ENCODE measurements around the gene ETFA.

Gene ETFA

DNA sequence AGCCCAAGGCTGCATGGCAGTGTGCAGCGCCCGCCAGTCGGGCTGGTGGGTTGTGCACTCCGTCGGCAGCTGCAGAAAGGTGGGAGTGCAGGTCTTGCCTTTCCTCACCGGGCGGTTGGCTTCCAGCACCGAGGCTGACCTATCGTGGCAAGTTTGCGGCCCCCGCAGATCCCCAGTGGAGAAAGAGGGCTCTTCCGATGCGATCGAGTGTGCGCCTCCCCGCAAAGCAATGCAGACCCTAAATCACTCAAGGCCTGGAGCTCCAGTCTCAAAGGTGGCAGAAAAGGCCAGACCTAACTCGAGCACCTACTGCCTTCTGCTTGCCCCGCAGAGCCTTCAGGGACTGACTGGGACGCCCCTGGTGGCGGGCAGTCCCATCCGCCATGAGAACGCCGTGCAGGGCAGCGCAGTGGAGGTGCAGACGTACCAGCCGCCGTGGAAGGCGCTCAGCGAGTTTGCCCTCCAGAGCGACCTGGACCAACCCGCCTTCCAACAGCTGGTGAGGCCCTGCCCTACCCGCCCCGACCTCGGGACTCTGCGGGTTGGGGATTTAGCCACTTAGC lies 29.6 kb upstream of the ETFA start:
- no peak for DNase-seq (ENCODE audit: low read depth in 1 of 2, low spot score in 1 of 2)

DNA sequence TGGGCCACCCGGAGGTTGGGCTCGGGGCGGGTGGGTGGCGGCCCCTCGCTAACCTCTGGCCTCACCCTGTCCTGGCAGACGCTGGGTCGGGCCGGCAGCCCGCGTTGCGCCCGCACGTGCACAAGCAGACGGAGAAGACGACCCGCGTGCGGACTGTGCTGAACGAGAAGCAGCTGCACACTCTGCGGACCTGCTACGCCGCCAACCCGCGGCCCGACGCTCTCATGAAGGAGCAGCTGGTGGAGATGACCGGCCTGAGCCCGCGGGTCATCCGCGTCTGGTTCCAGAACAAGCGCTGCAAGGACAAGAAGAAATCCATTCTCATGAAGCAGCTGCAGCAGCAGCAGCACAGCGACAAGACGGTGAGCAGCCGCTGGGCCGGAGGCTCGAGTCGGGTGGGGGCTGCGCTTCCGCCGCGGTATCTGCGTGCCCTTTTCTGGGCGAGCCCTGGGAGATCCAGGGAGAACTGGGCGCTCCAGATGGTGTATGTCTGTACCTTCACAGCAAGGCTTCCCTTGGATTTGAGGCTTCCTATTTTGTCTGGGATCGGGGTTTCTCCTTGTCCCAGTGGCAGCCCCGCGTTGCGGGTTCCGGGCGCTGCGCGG lies 29.0 kb upstream of the ETFA start:
- DNase-seq (ENCODE audit: low read depth in 1 of 2, low spot score in 1 of 2) = no peak

DNA sequence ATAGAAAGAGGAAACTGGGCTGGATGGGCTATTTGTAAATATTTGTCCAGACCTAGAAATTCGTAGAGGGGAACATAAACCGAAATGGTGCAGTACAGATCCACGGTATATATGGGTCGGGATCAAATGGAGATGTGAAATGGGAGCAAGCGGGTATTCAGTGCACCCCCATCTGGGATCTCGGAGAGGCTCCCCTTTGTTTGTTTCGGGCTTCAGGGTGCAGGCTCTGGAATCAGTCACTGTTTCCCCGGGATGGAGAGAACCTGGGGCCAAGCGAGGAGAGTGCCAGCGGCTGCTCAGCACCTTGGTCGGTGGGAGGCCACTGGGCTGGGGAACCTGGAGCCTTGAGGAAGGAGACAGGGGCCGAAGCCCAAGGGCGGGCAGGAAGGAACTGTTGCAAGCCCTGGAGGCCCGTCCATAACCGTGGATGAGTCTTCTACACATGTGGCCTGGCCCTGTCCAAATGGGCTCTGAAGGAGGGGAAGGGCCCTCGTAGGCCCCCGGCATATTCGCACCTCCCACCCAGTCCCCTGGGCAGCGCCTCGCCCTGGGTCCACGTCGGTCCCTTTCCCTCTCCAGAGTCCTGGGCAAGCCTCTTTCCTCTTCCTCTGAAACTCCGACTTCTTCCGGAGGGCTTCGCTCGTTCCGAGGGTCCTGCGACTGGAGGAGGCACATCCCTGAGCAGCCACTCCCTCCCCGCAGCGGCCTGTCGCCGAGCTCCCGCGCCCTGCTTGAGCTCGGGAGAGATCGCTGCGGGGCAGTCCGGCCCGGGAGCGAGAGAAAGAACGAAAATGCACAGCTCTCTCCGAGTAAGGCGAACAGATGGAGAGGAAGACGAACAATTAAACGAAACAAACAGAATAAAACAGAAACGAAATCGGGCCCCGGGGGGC lies 28.3 kb upstream of the ETFA start:
- DNase-seq (ENCODE audit: low read depth in 1 of 2, low spot score in 1 of 2) = no peak

- no peak for DNase-seq (ENCODE audit: low read depth in 1 of 2, low spot score in 1 of 2)
These were observed 27.4 kb upstream of the ETFA start for GRCh38 chr15:76338486-76339304.

DNA sequence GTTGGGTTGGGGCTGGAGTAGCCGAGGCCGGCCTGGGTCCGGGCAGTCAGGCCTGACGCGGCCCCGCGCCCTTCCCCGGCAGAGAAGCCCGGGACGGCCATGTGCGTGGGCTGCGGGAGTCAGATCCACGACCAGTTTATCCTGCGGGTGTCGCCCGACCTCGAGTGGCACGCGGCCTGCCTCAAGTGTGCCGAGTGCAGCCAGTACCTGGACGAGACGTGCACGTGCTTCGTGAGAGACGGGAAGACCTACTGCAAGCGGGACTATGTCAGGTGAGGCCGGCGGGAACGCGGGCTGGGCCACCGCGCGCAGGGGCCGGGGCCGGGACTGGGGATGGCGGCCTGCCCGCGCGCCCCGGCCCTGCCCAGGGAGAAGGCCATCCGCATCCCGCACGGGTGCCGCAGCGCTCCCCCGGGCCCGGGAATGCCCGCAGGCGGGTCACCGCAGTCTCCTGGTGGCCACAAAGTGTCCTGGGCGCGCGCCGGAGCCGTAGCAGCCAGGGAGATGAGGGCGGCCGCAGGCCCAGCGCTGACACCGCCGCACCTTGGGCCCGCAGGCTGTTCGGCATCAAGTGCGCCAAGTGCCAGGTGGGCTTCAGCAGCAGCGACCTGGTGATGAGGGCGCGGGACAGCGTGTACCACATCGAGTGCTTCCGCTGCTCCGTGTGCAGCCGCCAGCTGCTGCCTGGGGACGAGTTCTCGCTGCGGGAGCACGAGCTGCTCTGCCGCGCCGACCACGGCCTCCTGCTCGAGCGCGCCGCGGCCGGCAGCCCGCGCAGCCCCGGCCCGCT lies 26.6 kb upstream of the ETFA start:
- DNase-seq (ENCODE audit: low read depth in 1 of 2, low spot score in 1 of 2) = no peak

GRCh38 chr15:76337059-76337695 lies 25.9 kb upstream of the ETFA start:
- DNase-seq (ENCODE audit: low read depth in 1 of 2, low spot score in 1 of 2) = no peak

- DNase-seq (ENCODE audit: low read depth in 1 of 2, low spot score in 1 of 2) = no peak
These were observed 25.2 kb upstream of the ETFA start, which contains the start of gene ISL2 for GRCh38 chr15:76336254-76337058. ISL2 (plus strand) TSS chr15:76336773; CDS start chr15:76336884, 111 bp downstream.

DNA sequence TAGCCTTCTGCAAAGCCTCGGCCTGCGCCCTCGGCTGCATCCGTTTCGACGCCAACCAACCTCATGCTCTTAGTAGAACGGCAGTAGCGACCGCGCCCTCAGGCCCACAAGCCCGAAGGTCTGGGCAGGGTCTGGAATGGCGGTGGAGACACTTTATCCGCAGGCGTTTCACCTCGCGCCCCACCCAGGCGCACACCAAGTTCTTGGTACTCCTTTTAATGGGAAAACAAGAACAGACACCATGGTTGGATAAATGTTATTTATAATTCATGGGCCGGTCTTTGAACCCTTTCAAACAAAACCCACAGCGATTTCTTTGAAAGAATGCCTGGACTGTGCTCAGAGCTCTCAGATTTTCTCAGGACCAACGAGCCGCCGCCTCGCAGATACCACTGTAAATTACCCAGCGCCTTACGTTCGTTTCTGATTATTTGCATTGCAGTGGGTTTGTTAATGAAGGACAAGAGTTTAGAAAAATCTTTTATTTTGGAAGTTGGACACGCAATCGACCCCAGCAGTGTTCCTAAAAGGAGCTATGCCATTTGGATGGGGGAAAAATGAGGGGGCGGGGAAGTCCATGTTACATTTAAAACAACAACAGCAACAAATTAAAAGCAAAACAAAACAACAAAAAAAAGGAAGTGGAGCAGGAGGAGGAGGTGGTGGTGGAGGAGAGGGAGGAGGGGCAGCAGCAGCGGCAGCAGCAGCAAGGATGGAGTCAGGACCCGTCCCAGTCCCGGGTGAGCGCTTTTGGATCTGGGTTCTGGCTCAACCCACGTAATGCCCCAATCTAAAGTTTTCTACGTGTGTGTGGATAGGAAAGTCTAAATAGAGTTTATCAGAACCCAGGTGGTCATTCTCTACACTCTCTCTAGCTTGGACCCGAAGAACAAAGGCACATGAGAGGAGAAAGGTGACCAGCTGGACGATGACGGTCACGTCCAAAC lies 24.3 kb upstream of the ETFA start:
- DNase-seq (ENCODE audit: low read depth in 1 of 2, low spot score in 1 of 2) = no peak

- DNase-seq (ENCODE audit: low read depth in 1 of 2, low spot score in 1 of 2) = no peak
These were observed 23.4 kb upstream of the ETFA start for GRCh38 chr15:76334438-76335306.

DNA sequence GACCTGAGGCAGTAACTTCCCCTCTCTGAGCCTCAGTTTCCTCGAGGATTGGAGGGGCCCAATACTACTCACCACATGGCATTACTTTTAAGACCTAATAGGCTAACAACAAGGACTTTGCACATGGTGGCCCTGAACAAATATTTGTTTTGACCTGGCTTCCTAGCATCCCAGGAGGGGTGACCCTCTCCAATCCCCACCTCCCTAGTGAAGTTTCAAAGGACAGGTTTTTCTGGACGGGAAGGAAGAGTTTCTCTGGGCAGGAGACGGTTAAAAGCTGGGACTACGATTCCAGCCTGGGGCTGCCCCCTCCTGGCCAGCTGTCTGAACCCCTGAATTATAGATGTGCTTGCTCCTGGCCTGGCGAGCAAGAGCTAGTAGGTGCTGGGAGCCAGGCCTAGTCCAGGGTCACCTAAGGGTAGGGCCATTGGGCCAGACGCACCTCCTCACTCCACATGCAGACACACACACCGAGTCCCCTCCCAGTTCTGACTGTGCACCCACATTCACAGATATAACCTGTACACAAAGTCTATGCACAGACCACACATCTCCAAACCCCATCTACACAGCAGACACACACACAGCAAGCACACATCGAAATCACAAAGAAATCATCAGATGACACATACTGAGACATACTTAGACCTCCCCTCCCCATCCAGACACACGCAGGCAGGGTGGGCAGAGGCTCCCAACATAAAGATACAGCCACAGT lies 22.6 kb upstream of the ETFA start:
- no peak for DNase-seq (ENCODE audit: low read depth in 1 of 2, low spot score in 1 of 2)

DNA sequence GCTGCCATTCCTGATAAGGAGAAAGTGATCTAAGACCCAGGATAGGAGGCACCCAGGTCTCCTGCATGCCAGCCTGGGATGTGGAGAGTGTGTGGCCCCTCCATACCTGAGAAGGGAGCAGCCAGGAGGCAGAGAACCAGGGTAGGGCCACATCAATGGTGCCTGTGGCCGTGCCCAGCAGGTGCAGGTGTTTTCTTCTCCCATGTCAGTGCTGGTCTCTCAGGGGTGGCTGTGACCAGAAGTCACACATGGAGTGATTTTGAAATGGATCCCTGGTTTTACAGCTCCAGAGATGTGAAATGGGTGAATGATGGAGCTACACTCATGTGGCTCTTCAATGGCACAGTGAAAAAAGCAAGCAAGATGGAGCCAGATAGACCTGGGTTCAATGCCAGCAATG lies 22.0 kb upstream of the ETFA start:
- no peak for DNase-seq (ENCODE audit: low read depth in 1 of 2, low spot score in 1 of 2)

- no peak for DNase-seq (ENCODE audit: low read depth in 1 of 2, low spot score in 1 of 2)
These were observed 21.5 kb upstream of the ETFA start for GRCh38 chr15:76332796-76333195.

GRCh38 chr15:76330080-76330680 lies 18.9 kb upstream of the ETFA start:
- DNase-seq (ENCODE audit: low read depth in 1 of 2, low spot score in 1 of 2) = no peak

GRCh38 chr15:76328958-76329357 lies 17.7 kb upstream of the ETFA start:
- no peak for DNase-seq (ENCODE audit: low read depth in 1 of 2, low spot score in 1 of 2)

- no peak for DNase-seq (ENCODE audit: low read depth in 1 of 2, low spot score in 1 of 2)
These were observed 16.9 kb upstream of the ETFA start for GRCh38 chr15:76328106-76328696.
